ENCODE results near the gene CDKAL1. TPM values are rescaled to one million over a fixed set of nuclear protein-coding genes. Genes with fewer than 3 reads are reported as not detected.

The CDKAL1 gene
- total and polyA plus RNA-seq, 2 of the 8 experiments (the other 6 are each of a cell fraction or from before 2014, with no cell fraction given) = 8.4 to 24.6 TPM

GRCh38 chr6:20669571-20670314 is 135.5 kb downstream of the CDKAL1 start:
- no peaks in the 10 kb centered on the region for H3K36me3 ChIP-seq (ENCODE audit: control insufficient read depth in 2 of 4, insufficient read depth in 4 of 4, low read length in 3 of 4)
- H2BK15ac ChIP-seq (ENCODE audit: low read length) = 0 out of 2 replicates have a peak overlapping the region, but pooled peaks have one; percentile 53
- H2BK120ac ChIP-seq (replicated peaks; ENCODE audit: low read depth, low read length) = no peak overlapping the region
- no peaks in the 10 kb centered on the region; the same call in 1 of the 2 replicates for H3K23me2 ChIP-seq (ENCODE audit: low read depth, low read length)
- H2AFZ ChIP-seq (ENCODE audit: low read length) = no peak overlapping the region
- H3K79me2 ChIP-seq (ENCODE audit: control insufficient read depth in 1 of 2, insufficient read depth in 2 of 2, low read length in 2 of 2) = 0 out of 4 replicates have a peak, but pooled peaks cover 0 to 3% of the 10 kb centered on the region in 2 experiments
- no peak for TF ChIP-seq CTBP2 (IDR thresholded peaks at IDR 0.05; ENCODE audit: borderline replicate concordance, insufficient read depth, insufficient read length, low read length)
- no peak for TF ChIP-seq SIN3A (conservative IDR thresholded peaks at IDR 0.05 in 1 of 2, IDR thresholded peaks at IDR 0.05 in 1 of 2; ENCODE audit: low read depth in 1 of 2, low read length in 2 of 2)
- no peak for TF ChIP-seq FOSL1 (IDR thresholded peaks at IDR 0.05; ENCODE audit: insufficient read depth, low read depth, low read length)
- TF ChIP-seq NANOG (IDR thresholded peaks at IDR 0.05; ENCODE audit: insufficient read depth, low read depth, low read length, poor library complexity, severe bottlenecking) = no peak
- TF ChIP-seq HDAC6 (IDR thresholded peaks at IDR 0.05; ENCODE audit: low read depth, low read length) = no peak
- TF ChIP-seq CREB1 (IDR thresholded peaks at IDR 0.05) = no peak
- no peak for TF ChIP-seq YY1 (IDR thresholded peaks at IDR 0.05; ENCODE audit: low read depth, low read length)
- TF ChIP-seq SRF (IDR thresholded peaks at IDR 0.05; ENCODE audit: low read depth, low read length) = no peak
- TF ChIP-seq MAFK (IDR thresholded peaks at IDR 0.05; ENCODE audit: low read depth, low read length) = no peak
- no peak for TF ChIP-seq ZNF274 (IDR thresholded peaks at IDR 0.05; ENCODE audit: borderline replicate concordance, extremely low read depth, low read length)
- no peak overlapping the region for H3K4me3 ChIP-seq (ENCODE audit: extremely low read depth in 1 of 4, insufficient read depth in 2 of 4, low read depth in 3 of 4, low read length in 4 of 4)
- no peak overlapping the region for H2BK5ac ChIP-seq (ENCODE audit: low read depth, low read length)
- H4K5ac ChIP-seq (ENCODE audit: insufficient read length, low read depth, low read length) = no peak overlapping the region
- ChIA-PET CTCF (ENCODE audit: partially characterized antibody) (no interaction called here), POLR2A (ENCODE audit: partially characterized antibody) (no interaction called here)
- H3K14ac ChIP-seq (ENCODE audit: insufficient read length) = no peak overlapping the region
- H3K56ac ChIP-seq (replicated peaks; ENCODE audit: insufficient read length, low read depth, low read length) = no peak overlapping the region
- no peak overlapping the region for H3K27ac ChIP-seq (ENCODE audit: low read depth, low read length)
- no peaks in the 10 kb centered on the region for H4K20me1 ChIP-seq (replicated peaks in 1 of 2; ENCODE audit: control insufficient read depth in 1 of 2, insufficient read depth in 2 of 2, low read length in 2 of 2)
- H3K23ac ChIP-seq (ENCODE audit: insufficient read length) = no peak overlapping the region
- H2BK20ac ChIP-seq (ENCODE audit: low read length) = no peak overlapping the region
- no peak overlapping the region for H4K8ac ChIP-seq (ENCODE audit: extremely low read depth, insufficient read depth, low read length)
- no peaks in the 10 kb centered on the region for H3K27me3 ChIP-seq (replicated peaks in 1 of 4; ENCODE audit: control insufficient read depth in 3 of 4, extremely low read depth in 1 of 4, insufficient read depth in 3 of 4, low read length in 3 of 4)
- H2AK5ac ChIP-seq (ENCODE audit: low read depth, low read length) = no peak overlapping the region
- no peak for FAIRE-seq
- H2BK12ac ChIP-seq (ENCODE audit: low read depth, low read length) = no peak overlapping the region
- WGBS, 2 experiments (ENCODE audit: extremely low coverage in 1 of 2, insufficient coverage in 1 of 2, insufficient read length in 1 of 2, insufficient replicate concordance in 2 of 2, low coverage in 1 of 2, low lambda C conversion rate in 2 of 2, missing lambda C conversion rate in 1 of 2) = 93% methylated on average over 6 of the region's 6 CpGs; no CpG with 5 or more reads in 1 of the 2 experiments
- DNase-seq (ENCODE audit: low read depth in 1 of 2, low spot score in 2 of 2) = no peak
- H3K9ac ChIP-seq (replicated peaks in 1 of 4; ENCODE audit: extremely low read depth in 1 of 4, low read depth in 3 of 4, low read length in 3 of 4) = no peak overlapping the region
- H3K18ac ChIP-seq (ENCODE audit: extremely low read depth, low read length) = no peak overlapping the region
- no peak overlapping the region for H3K4me2 ChIP-seq (ENCODE audit: insufficient read depth in 1 of 2, low read depth in 2 of 2, low read length in 2 of 2)
- peak overlapping the region; percentile 44 for H3K4ac ChIP-seq (replicated peaks; ENCODE audit: insufficient read length, low read depth, low read length)
- no peaks in the 10 kb centered on the region for H3K9me3 ChIP-seq (ENCODE audit: insufficient read depth in 2 of 2, low read depth in 1 of 2, low read length in 1 of 2)
- no peak overlapping the region for H4K91ac ChIP-seq (replicated peaks; ENCODE audit: insufficient read length, low read length)
- no peaks in the 10 kb centered on the region for H3K4me1 ChIP-seq (replicated peaks in 1 of 4; ENCODE audit: control insufficient read depth in 3 of 4, insufficient read depth in 4 of 4, low read length in 3 of 4)
- H3K79me1 ChIP-seq (ENCODE audit: low read depth, low read length) = no peaks in the 10 kb centered on the region

Measured in H1 (cell line).